ENCODE results near the gene PLEKHD1. TPM values are rescaled to one million over a fixed set of nuclear protein-coding genes. Genes with fewer than 3 reads are reported as not detected.

PLEKHD1 gene
- total and polyA plus RNA-seq, 9 donors: under 0.01 to 0.15 (median 0.08) TPM; not detected in 3

DNA sequence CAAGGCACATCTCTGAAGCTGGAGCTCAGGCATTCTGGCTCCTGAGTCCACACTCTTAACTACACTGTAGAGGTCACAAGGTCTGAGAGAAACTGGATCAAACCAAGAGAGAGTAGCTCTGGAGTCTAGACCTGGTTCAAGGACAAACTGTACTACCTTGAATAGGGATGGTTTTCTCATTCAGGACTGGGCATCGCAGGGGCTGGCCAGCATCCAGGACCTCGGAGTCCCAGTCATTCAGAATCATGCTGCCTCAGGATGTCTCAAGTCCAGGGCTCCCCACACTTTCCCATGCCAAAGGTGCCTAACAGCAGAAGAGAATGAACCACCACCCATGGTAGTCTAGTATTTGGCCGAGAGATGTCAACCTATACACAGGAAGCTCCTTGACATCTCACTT lies 13.1 kb upstream of the PLEKHD1 start:
- no peaks in the 10 kb centered on the region for H3K9me3 ChIP-seq
- H3K27me3 ChIP-seq: no peaks in the 10 kb centered on the region
- intact Hi-C loops (cut with DNase I): no loop called here
- TF ChIP-seq, protein P1, sequence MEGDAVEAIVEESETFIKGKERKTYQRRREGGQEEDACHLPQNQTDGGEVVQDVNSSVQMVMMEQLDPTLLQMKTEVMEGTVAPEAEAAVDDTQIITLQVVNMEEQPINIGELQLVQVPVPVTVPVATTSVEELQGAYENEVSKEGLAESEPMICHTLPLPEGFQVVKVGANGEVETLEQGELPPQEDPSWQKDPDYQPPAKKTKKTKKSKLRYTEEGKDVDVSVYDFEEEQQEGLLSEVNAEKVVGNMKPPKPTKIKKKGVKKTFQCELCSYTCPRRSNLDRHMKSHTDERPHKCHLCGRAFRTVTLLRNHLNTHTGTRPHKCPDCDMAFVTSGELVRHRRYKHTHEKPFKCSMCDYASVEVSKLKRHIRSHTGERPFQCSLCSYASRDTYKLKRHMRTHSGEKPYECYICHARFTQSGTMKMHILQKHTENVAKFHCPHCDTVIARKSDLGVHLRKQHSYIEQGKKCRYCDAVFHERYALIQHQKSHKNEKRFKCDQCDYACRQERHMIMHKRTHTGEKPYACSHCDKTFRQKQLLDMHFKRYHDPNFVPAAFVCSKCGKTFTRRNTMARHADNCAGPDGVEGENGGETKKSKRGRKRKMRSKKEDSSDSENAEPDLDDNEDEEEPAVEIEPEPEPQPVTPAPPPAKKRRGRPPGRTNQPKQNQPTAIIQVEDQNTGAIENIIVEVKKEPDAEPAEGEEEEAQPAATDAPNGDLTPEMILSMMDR (IDR thresholded peaks at IDR 0.05): no peak
- TF ChIP-seq EP300 (IDR thresholded peaks at IDR 0.05): no peak
- no peak for TF ChIP-seq POLR2A (IDR thresholded peaks at IDR 0.05)
- no peak overlapping the region for H3K4me3 ChIP-seq
- no peak overlapping the region for H3K27ac ChIP-seq
- no peaks in the 10 kb centered on the region for H3K4me1 ChIP-seq (ENCODE audit: insufficient read depth)
- DNase-seq: no peak
- 82 to 91% (median 88%) methylated on average over 3 of the region's 3 CpGs for WGBS, 3 donors
- H3K36me3 ChIP-seq: no peaks in the 10 kb centered on the region

- TF ChIP-seq EP300 (IDR thresholded peaks at IDR 0.05) (no peak), POLR2A (IDR thresholded peaks at IDR 0.05) (no peak)
- TF ChIP-seq, protein P1 (IDR thresholded peaks at IDR 0.05): no peak
- WGBS, 3 donors: 81 to 82% (median 82%) methylated on average over 10 of the region's 10 CpGs
- intact Hi-C loops (cut with DNase I): no loop called here
- no peak overlapping the region for H3K4me3 ChIP-seq
- no peaks in the 10 kb centered on the region for H3K36me3 ChIP-seq
- H3K4me1 ChIP-seq (ENCODE audit: insufficient read depth): no peaks in the 10 kb centered on the region
- DNase-seq: no peak
- H3K27me3 ChIP-seq: no peaks in the 10 kb centered on the region
- no peaks in the 10 kb centered on the region for H3K9me3 ChIP-seq
- H3K27ac ChIP-seq: no peak overlapping the region
These were observed 12.6 kb upstream of the PLEKHD1 start for GRCh38 chr14:69471916-69472315.

- WGBS, 3 donors: 47 to 71% (median 52%) methylated on average over 3 of the region's 3 CpGs
- Histone ChIP-seq H3K4me3 (no peak overlapping the region), H3K4me1 (ENCODE audit: insufficient read depth) (no peaks in the 10 kb centered on the region), H3K9me3 (no peaks in the 10 kb centered on the region), H3K27ac (no peak overlapping the region), H3K36me3 (no peaks in the 10 kb centered on the region), H3K27me3 (no peaks in the 10 kb centered on the region)
- no peak for DNase-seq
- intact Hi-C loops (cut with DNase I): no loop called here
- TF ChIP-seq EP300 (IDR thresholded peaks at IDR 0.05) (no peak), POLR2A (IDR thresholded peaks at IDR 0.05) (no peak)
- TF ChIP-seq, protein P1 (IDR thresholded peaks at IDR 0.05): no peak
These were observed 11.3 kb upstream of the PLEKHD1 start for GRCh38 chr14:69473260-69473659.

DNA sequence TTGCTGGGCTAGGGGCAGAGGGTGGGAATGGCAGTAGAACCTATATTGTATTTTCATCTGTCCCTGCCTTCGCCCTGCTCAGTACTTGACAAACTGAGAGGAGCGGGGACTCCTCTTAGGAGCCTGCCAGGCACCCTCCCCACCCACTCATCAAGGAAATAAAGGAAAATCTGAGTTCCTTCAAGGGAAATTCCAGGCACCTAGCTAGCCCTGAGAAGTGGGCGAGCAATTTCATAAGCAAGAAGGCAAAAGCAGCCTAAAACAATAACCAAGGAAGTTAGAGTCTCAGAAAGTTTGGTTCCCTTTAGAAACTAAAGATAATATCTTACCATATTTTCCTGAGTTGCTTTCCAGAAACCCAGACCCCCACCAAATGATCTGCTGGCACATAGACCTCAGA lies 10.6 kb upstream of the PLEKHD1 start:
- Histone ChIP-seq H3K4me1 (ENCODE audit: insufficient read depth) (no peaks in the 10 kb centered on the region), H3K36me3 (no peaks in the 10 kb centered on the region), H3K4me3 (no peak overlapping the region), H3K27ac (no peak overlapping the region), H3K9me3 (no peaks in the 10 kb centered on the region), H3K27me3 (no peaks in the 10 kb centered on the region)
- WGBS, 3 donors: 85 to 90% (median 89%) methylated on average over 3 of the region's 3 CpGs
- DNase-seq: no peak
- TF ChIP-seq POLR2A (IDR thresholded peaks at IDR 0.05) (no peak), EP300 (IDR thresholded peaks at IDR 0.05) (no peak)
- TF ChIP-seq, protein P1 (IDR thresholded peaks at IDR 0.05): no peak
- intact Hi-C loops (cut with DNase I): no loop called here

All from ovary (tissue), 9 donors.